GM19035 (cell line): ENCODE measurements around the gene AP3M1.
"Not testable (repeated sequence)": the region's sequence is repeated elsewhere in the genome, so short reads cannot be mapped to it uniquely, and the experiment has no call there.

Experiments
- ATAC-seq: cut with Tn5 transposase; IDR thresholded peaks from one replicate; pipeline ENCODE4 v1.9.1; 2021; ENCODE audit not compliant: unreplicated experiment

The AP3M1 gene, protein sequence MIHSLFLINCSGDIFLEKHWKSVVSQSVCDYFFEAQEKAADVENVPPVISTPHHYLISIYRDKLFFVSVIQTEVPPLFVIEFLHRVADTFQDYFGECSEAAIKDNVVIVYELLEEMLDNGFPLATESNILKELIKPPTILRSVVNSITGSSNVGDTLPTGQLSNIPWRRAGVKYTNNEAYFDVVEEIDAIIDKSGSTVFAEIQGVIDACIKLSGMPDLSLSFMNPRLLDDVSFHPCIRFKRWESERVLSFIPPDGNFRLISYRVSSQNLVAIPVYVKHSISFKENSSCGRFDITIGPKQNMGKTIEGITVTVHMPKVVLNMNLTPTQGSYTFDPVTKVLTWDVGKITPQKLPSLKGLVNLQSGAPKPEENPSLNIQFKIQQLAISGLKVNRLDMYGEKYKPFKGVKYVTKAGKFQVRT

GRCh38 chr10:74150204-74150989 is at the start of gene AP3M1:
TSS of gene AP3M1 (minus strand) at chr10:74150828. CDS start at chr10:74138379, 12,449 bp downstream.
- ATAC-seq, result peak; percentile 53

DNA sequence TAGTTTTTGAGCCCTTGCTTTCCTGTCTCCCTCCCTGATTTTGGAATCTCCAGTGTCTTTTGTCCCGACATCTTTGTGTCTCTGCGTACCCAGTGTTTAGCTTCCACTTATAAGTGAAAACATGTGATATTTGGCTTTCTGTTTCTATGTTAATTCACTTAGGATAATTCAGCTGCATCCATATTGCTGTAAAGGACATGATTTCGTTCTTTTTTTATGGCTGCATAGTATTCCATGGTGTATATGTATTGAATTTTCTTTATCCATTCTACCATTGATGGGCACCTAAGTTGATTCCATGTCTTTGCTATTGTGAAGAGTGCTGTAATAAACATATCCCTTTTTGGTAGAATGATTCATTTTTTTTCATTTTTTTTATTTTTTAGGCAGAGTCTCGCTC is 48.7 kb upstream of the AP3M1 start:
- ATAC-seq, result no peak

DNA sequence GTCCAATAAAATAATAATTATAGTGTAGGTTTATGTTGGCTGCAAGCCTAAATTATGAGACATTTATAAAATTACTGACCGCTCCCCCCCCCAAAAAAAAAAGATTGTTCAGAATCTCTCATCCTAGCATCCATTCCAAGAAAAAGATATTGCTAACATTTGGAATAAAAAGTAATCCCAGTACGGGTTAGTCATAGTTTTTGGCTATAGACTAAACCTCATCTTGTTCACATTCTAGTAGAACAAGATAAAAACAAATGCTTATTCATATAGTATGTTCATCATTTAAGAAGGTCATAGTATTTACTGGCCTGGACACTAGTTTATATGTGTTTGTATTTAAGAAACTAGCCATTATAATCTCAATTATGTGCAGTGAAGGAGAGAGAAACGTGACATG is 44.4 kb upstream of the AP3M1 start:
- no peak for ATAC-seq

GRCh38 chr10:74194545-74194944 is 43.9 kb upstream of the AP3M1 start:
- no peak for ATAC-seq

DNA sequence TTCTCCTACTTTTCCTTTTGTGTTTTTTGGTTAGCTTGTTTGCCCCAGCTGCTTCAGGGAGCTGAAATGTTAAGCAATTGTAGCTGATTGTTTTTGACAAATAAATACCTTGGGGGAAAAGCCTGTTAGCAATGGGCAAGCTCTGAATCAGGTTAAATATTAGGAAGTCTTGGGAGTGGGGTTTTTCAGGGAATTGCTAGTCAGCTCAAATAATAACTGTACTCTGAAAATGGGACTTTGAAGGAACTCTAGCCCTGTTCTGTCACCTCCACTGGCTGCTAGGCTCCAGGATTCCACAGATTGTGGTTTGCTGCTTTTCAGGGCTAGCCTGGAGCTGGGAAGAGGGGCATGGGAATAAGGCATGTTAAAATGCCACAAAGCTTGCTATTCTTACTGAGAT is 39.9 kb upstream of the AP3M1 start:
- peak; percentile 10 for ATAC-seq

DNA sequence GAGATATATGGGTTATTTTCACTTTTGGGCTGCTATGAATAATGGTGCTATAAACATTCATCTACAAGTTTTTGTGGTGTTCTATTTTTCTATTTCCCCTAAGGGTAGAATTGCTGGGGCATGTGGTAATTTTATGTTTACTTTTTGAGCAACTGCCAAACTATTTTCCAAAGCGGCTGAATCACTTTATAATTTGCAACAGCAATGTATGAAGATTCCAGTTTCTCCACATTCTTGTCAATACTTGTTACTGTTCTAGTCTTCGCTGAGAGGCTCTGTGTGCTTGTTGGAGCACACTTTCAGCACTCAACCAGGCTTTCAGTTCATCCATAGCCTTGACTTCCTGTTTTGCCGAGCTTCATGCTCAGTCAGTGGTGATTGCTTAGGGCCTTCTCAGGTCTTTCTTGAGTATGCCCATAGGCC is 39.4 kb upstream of the AP3M1 start:
- ATAC-seq, result peak; percentile 72

DNA sequence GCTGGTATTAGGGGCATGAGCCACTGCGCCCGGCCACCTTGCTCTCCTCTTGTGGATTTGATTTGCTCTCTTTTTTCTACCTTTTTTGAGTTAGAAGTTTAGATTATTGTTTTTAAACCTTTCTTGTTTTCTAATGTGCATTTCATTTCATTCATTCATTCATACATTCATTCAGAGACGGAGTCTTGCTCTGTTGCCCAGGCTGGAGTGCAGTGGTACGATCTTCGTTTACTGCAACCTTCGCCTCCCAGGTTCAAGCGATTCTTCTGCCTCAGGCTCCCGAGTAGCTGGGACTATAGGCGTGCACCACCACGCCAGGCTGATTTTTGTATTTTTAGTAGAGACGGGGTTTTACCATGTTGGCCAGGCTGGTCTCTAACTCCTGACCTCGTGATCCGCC is 38.0 kb upstream of the AP3M1 start:
- not testable (repeated sequence) for ATAC-seq

- ATAC-seq, result no peak
These were observed 36.6 kb upstream of the AP3M1 start for GRCh38 chr10:74187237-74187636.

GRCh38 chr10:74186678-74187077 is 36.0 kb upstream of the AP3M1 start:
- ATAC-seq, result no peak

DNA sequence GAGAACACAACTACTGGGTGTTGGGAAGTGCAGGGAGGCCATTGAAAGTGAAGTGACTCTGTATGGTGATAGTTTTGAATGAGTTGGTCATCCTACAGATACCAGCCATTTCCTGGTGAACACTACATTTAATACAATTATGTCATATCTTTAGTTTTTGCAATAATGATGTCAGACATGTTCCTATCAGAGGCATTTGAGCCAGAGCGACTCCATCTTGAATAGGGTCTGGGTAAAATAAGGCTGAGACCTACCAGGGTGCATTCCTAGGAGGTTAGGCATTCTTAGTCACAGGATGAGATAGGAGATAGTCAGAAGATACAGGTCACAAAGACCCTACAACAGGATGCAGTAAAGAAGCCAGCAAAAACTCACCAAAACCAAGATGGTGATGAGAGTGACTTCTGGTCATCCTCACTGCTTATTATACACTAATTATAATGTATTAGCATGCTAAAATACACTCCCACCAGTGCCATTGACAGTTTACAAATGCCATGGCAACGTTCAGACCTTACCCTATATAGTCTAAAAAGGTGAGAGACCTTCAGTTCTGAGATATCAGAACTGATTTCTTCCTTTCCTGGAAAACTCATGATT is 28.6 kb upstream of the AP3M1 start:
- no peak for ATAC-seq

- no peak for ATAC-seq
These were observed 27.6 kb upstream of the AP3M1 start for GRCh38 chr10:74178042-74178791.

- ATAC-seq, result peak; percentile 17
These were observed 26.6 kb upstream of the AP3M1 start for GRCh38 chr10:74177140-74177677.

DNA sequence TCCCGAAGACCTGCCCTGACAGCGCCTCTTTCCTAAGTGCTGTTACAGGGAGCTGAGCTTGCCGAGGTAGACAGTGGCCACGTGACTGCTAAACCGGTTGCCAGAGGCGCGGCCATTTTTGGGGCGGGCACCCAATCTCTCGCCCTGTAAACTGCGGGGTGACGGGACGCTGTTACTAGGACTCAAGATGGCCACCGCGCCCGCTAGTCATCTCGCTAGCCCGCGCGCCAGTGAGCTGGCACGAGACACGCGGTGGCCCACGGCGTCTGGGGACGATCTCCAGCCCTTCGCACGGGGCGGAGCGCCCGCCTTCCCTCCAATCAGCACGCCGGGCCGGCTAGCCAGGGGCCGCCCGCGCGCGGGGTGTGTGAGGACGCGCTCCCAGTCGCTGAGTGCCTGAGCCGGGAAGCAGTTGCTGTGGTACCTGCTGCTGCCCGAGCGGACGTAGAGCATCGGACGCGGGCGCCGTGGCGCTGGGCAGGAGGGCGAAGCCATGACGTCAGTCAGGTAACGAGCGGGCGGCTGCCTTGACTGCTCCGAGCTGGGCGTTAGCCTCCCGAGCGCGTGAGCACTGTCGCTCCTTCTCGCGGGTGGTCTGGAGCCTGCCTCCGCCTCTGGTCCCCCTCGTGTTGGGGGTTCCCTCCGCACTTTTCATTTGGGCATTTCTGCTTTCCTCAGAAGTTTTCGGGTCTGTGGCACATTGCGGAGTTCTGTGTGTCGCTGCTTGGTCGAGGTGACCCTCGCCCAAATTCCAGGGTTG is 25.9 kb upstream of the AP3M1 start:
- peak; percentile 88 for ATAC-seq

- no peak for ATAC-seq
These were observed 25.1 kb upstream of the AP3M1 start for GRCh38 chr10:74175510-74176379.

- ATAC-seq, result no peak
These were observed 23.9 kb upstream of the AP3M1 start for GRCh38 chr10:74174521-74174920.

DNA sequence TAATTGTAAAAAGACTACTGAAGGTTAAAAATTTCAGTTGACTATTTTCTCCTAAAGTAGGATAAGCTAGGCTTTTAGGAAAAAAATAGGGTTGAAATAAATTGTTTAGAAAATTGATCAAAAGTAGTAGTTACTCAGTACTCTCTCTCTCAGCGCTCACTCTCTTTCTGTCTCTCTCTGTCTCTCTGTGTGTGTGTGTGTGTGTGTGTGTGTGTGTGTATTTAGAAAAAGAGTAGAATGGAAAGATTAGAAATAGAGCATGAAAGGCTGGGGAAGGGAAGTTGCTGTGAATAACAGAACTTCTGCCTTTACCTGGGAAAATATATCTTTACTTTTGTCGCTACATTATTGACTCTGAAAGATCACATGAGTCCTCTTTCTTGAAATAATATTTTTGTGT is 21.0 kb upstream of the AP3M1 start:
- ATAC-seq, result no peak

DNA sequence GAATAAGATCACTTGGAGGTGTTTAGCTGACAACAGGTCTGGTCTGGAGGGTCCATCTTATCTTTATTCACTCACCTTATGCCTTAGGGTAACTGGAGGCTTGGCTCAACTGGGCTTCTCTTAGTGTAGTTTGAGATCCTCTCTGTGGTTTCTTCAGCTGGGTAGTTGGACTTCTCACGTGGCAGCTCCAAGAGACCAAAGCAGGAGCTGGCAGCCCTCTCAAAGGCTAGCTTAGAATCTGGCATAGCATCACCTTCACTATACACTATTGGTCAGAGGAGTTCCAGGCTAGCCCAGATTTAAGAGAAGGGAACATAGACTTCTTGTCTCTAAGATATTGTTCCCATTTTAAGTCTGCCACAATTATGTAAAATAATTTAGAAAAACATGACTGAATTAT is 16.8 kb upstream of the AP3M1 start:
- no peak for ATAC-seq

DNA sequence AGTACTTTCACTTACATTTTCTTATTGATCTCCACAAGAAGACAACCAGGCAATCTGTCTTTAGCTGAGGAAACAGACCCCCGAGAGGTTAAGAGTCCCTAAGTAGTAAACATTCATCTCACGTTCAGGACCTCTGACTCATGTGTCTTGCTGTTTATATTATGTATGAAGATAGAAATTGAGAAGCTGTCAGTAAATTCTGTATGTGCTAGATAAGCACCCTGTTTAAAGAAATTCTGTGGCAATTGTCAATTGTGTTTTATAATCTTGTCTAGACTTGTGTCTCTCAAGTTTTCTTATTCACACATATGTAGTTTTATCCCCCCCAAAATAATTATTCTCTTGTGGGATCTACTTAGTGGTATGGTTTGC is 14.9 kb upstream of the AP3M1 start:
- no peak for ATAC-seq
